ENCODE data around the gene MEF2C. TPM values are rescaled to one million over a fixed set of nuclear protein-coding genes. Genes with fewer than 3 reads are reported as not detected.
A peak's percentile ranks its signal among the peaks of the same experiment; 100 is the strongest.
"Not testable (repeated sequence)": the region's sequence is repeated elsewhere in the genome, so short reads cannot be mapped to it uniquely, and the experiment has no call there.

The MEF2C gene
- total and polyA plus RNA-seq, 4 donors: 27.4 to 77.9 (median 46.3) TPM

- not testable (repeated sequence) for H3K9me3 ChIP-seq (ENCODE audit: control insufficient read depth, insufficient read depth, low read length); DNase-seq (ENCODE audit: low read depth in 4 of 6, low spot score in 6 of 6); H3K27me3 ChIP-seq (ENCODE audit: control insufficient read depth, insufficient read depth, low read length); H3K36me3 ChIP-seq (ENCODE audit: control insufficient read depth, insufficient read depth, low read length); H3K4me3 ChIP-seq (ENCODE audit: low read depth, low read length); H3K4me1 ChIP-seq (ENCODE audit: control insufficient read depth, insufficient read depth, low read length); H3K27ac ChIP-seq (ENCODE audit: low read depth, low read length)
- no CpG with 5 or more reads among the region's 9 CpGs for WGBS (ENCODE audit: insufficient coverage)
These were observed 28.1 kb upstream of the MEF2C start for GRCh38 chr5:88911059-88911572.

DNA sequence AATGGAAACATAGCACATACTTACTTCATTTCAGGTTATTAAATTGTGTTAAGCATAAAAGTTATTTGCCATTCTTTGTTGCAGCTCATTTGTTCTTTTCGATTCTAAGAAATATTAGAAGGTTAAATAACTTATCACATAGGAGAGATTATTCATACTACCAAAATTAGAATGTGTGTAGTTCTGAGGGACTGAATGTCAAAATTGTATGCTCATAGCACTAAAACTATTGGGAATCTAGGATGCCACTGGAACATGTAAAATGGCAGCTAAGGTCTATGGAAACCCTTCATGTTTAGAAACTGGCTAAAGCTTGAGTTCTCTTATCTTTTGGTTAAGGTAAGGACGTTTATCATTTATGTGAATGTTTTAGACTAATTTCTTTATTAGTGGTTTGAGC lies 21.5 kb upstream of the MEF2C start:
- not testable (repeated sequence) for H3K36me3 ChIP-seq (ENCODE audit: control insufficient read depth, insufficient read depth, low read length); H3K4me3 ChIP-seq (ENCODE audit: low read depth, low read length); DNase-seq (ENCODE audit: low read depth in 4 of 6, low spot score in 6 of 6); H3K4me1 ChIP-seq (ENCODE audit: control insufficient read depth, insufficient read depth, low read length); H3K27ac ChIP-seq (ENCODE audit: low read depth, low read length); H3K9me3 ChIP-seq (ENCODE audit: control insufficient read depth, insufficient read depth, low read length); H3K27me3 ChIP-seq (ENCODE audit: control insufficient read depth, insufficient read depth, low read length)
- no CpG with 5 or more reads among the region's 2 CpGs for WGBS (ENCODE audit: insufficient coverage)

DNA sequence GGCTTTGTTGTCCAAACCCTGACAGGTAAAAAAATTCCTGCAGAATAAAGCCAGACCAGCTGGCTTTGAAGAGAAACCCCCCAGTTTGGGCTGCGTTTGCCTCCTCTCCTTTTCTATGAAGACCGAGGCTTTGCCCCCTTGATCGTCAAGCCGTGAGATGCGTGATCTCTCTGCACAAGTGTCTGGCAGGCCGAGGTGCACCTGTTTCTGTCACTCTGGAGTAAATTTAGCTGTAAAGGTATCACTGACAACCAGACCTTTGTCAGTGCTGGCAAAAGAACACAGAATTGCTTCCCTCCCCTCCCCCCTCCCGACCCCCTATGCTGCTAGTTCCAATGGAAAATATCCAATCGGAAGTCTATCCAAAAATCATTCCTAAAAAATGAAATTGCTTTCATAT lies 21.0 kb upstream of the MEF2C start:
- H3K27ac ChIP-seq (ENCODE audit: low read depth, low read length); H3K4me1 ChIP-seq (ENCODE audit: control insufficient read depth, insufficient read depth, low read length); H3K36me3 ChIP-seq (ENCODE audit: control insufficient read depth, insufficient read depth, low read length); DNase-seq (ENCODE audit: low read depth in 4 of 6, low spot score in 6 of 6); H3K4me3 ChIP-seq (ENCODE audit: low read depth, low read length); H3K9me3 ChIP-seq (ENCODE audit: control insufficient read depth, insufficient read depth, low read length); H3K27me3 ChIP-seq (ENCODE audit: control insufficient read depth, insufficient read depth, low read length): not testable (repeated sequence)
- WGBS (ENCODE audit: insufficient coverage): no CpG with 5 or more reads among the region's 8 CpGs

- H3K27ac ChIP-seq (ENCODE audit: low read depth, low read length); H3K36me3 ChIP-seq (ENCODE audit: control insufficient read depth, insufficient read depth, low read length); DNase-seq (ENCODE audit: low read depth in 4 of 6, low spot score in 6 of 6); H3K9me3 ChIP-seq (ENCODE audit: control insufficient read depth, insufficient read depth, low read length); H3K4me3 ChIP-seq (ENCODE audit: low read depth, low read length); H3K4me1 ChIP-seq (ENCODE audit: control insufficient read depth, insufficient read depth, low read length); H3K27me3 ChIP-seq (ENCODE audit: control insufficient read depth, insufficient read depth, low read length): not testable (repeated sequence)
These were observed 18.1 kb upstream of the MEF2C start for GRCh38 chr5:88901077-88901476.

- DNase-seq (ENCODE audit: low read depth in 4 of 6, low spot score in 6 of 6): no peak
- H3K4me1 ChIP-seq (ENCODE audit: control insufficient read depth, insufficient read depth, low read length): no peaks in the 10 kb centered on the region
- no peaks in the 10 kb centered on the region for H3K36me3 ChIP-seq (ENCODE audit: control insufficient read depth, insufficient read depth, low read length)
- H3K4me3 ChIP-seq (ENCODE audit: low read depth, low read length): no peak overlapping the region
- 100% methylated on average over 1 of the region's 2 CpGs for WGBS (ENCODE audit: insufficient coverage)
- H3K27ac ChIP-seq (ENCODE audit: low read depth, low read length): no peak overlapping the region
- H3K9me3 ChIP-seq (ENCODE audit: control insufficient read depth, insufficient read depth, low read length): no peaks in the 10 kb centered on the region
- no peaks in the 10 kb centered on the region for H3K27me3 ChIP-seq (ENCODE audit: control insufficient read depth, insufficient read depth, low read length)
These were observed 16.2 kb upstream of the MEF2C start for GRCh38 chr5:88899096-88899737.

DNA sequence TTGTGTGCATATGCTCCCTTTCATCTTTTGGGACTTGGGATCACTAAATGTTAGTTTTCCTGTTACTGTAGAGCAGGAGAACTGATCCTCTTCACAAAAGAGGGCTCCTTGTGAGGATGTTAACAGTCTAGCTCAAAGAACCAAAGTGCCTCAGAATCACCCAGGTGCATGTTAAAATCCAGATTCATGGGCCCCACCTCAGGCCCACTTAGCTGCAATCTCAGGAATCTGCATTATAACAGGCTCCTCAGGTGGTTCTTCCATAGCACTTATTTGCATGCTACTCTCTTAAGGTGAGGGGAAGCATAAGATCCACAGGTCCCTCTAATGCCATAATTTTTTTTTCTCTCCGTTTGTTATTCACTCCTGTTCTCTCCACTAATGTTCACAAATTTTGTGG lies 14.8 kb upstream of the MEF2C start:
- WGBS (ENCODE audit: insufficient coverage): no CpG with 5 or more reads among the region's 1 CpG
- Histone ChIP-seq H3K4me1 (ENCODE audit: control insufficient read depth, insufficient read depth, low read length) (no peaks in the 10 kb centered on the region), H3K27ac (ENCODE audit: low read depth, low read length) (no peak overlapping the region), H3K27me3 (ENCODE audit: control insufficient read depth, insufficient read depth, low read length) (no peaks in the 10 kb centered on the region), H3K36me3 (ENCODE audit: control insufficient read depth, insufficient read depth, low read length) (no peaks in the 10 kb centered on the region), H3K4me3 (ENCODE audit: low read depth, low read length) (no peak overlapping the region), H3K9me3 (ENCODE audit: control insufficient read depth, insufficient read depth, low read length) (no peaks in the 10 kb centered on the region)
- DNase-seq (ENCODE audit: low read depth in 4 of 6, low spot score in 6 of 6): no peak

- Histone ChIP-seq H3K27me3 (ENCODE audit: control insufficient read depth, insufficient read depth, low read length) (no peaks in the 10 kb centered on the region), H3K4me1 (ENCODE audit: control insufficient read depth, insufficient read depth, low read length) (no peaks in the 10 kb centered on the region), H3K4me3 (ENCODE audit: low read depth, low read length) (no peak overlapping the region), H3K27ac (ENCODE audit: low read depth, low read length) (no peak overlapping the region), H3K9me3 (ENCODE audit: control insufficient read depth, insufficient read depth, low read length) (no peaks in the 10 kb centered on the region), H3K36me3 (ENCODE audit: control insufficient read depth, insufficient read depth, low read length) (no peaks in the 10 kb centered on the region)
- WGBS (ENCODE audit: insufficient coverage): 94% methylated on average over 9 of the region's 10 CpGs
- no peak for DNase-seq (ENCODE audit: low read depth in 4 of 6, low spot score in 6 of 6)
These were observed 12.9 kb upstream of the MEF2C start for GRCh38 chr5:88895681-88896501.

GRCh38 chr5:88892669-88893068 lies 9.7 kb upstream of the MEF2C start:
- 69% methylated on average over 2 of the region's 3 CpGs for WGBS (ENCODE audit: insufficient coverage)
- H3K27me3 ChIP-seq (ENCODE audit: control insufficient read depth, insufficient read depth, low read length): peaks cover 14% of the 10 kb centered on the region
- H3K27ac ChIP-seq (ENCODE audit: low read depth, low read length): no peak overlapping the region
- H3K4me3 ChIP-seq (ENCODE audit: low read depth, low read length): no peak overlapping the region
- H3K4me1 ChIP-seq (ENCODE audit: control insufficient read depth, insufficient read depth, low read length): peaks cover 12% of the 10 kb centered on the region
- no peak for DNase-seq (ENCODE audit: low read depth in 4 of 6, low spot score in 6 of 6)
- no peaks in the 10 kb centered on the region for H3K36me3 ChIP-seq (ENCODE audit: control insufficient read depth, insufficient read depth, low read length)
- no peaks in the 10 kb centered on the region for H3K9me3 ChIP-seq (ENCODE audit: control insufficient read depth, insufficient read depth, low read length)

GRCh38 chr5:88890070-88890781 lies 7.2 kb upstream of the MEF2C start:
- Histone ChIP-seq H3K27me3 (ENCODE audit: control insufficient read depth, insufficient read depth, low read length) (peaks cover 14% of the 10 kb centered on the region), H3K9me3 (ENCODE audit: control insufficient read depth, insufficient read depth, low read length) (no peaks in the 10 kb centered on the region), H3K27ac (ENCODE audit: low read depth, low read length) (peak overlapping the region; percentile 44), H3K4me3 (ENCODE audit: low read depth, low read length) (peak overlapping the region; percentile 71), H3K4me1 (ENCODE audit: control insufficient read depth, insufficient read depth, low read length) (peaks cover 12% of the 10 kb centered on the region), H3K36me3 (ENCODE audit: control insufficient read depth, insufficient read depth, low read length) (no peaks in the 10 kb centered on the region)
- 10% methylated on average over 1 of the region's 10 CpGs for WGBS (ENCODE audit: insufficient coverage)
- no peak for DNase-seq (ENCODE audit: low read depth in 4 of 6, low spot score in 6 of 6)
